ENCODE data around the gene CCDC188. TPM values are rescaled to one million over a fixed set of nuclear protein-coding genes. Genes with fewer than 3 reads are reported as not detected.
"Not testable (repeated sequence)": the region's sequence is repeated elsewhere in the genome, so short reads cannot be mapped to it uniquely, and the experiment has no call there.

Gene CCDC188
- total RNA-seq, 1 donor from 2014 or later, result 8.6 TPM

DNA sequence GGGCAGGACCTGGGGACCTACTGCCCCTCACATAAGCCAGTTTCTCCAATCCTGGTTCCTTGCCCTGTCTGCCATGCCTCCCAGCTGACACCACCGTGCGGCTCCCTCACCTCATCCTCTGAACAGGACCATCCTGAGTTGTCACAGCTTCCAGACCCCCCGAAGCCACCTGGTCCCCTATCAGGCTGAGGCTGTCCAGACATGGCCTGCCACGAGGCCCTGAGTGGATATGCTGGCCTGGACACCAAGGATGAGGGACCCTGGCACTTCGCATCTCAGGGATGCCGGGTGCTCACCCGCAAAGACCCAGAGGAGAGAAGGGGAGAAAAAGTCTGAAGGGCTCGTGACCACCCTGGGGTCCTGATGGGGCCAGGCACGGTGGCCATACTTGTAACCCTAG is 15.8 kb upstream of the CCDC188 start:
- H3K4me3 Mint-ChIP-seq, result no peak overlapping the region
- DNase-seq (ENCODE audit: low read depth, low spot score), result no peak
- no peak for TF ChIP-seq CTCF (conservative IDR thresholded peaks at IDR 0.05)
- H3K36me3 Mint-ChIP-seq (ENCODE audit: low read depth), result no peaks in the 10 kb centered on the region
- no peak overlapping the region for H3K27ac Mint-ChIP-seq (ENCODE audit: unreplicated experiment)
- H3K27me3 Mint-ChIP-seq (ENCODE audit: low read depth), result no peaks in the 10 kb centered on the region
- no peaks in the 10 kb centered on the region for H3K4me1 Mint-ChIP-seq
- peaks cover 3% of the 10 kb centered on the region for H3K9me3 Mint-ChIP-seq

- no peaks in the 10 kb centered on the region for H3K27me3 Mint-ChIP-seq (ENCODE audit: low read depth)
- no peak overlapping the region for H3K4me3 Mint-ChIP-seq
- no peak for TF ChIP-seq CTCF (conservative IDR thresholded peaks at IDR 0.05)
- H3K4me1 Mint-ChIP-seq, result no peaks in the 10 kb centered on the region
- no peak for DNase-seq (ENCODE audit: low read depth, low spot score)
- peaks cover 3% of the 10 kb centered on the region for H3K9me3 Mint-ChIP-seq
- H3K36me3 Mint-ChIP-seq (ENCODE audit: low read depth), result no peaks in the 10 kb centered on the region
- H3K27ac Mint-ChIP-seq (ENCODE audit: unreplicated experiment), result no peak overlapping the region
Measured at GRCh38 chr22:20165913-20166312, 15.1 kb upstream of the CCDC188 start.

GRCh38 chr22:20165421-20165820 is 14.6 kb upstream of the CCDC188 start:
- Mint-ChIP-seq H3K36me3 (ENCODE audit: low read depth) (no peaks in the 10 kb centered on the region), H3K9me3 (peaks cover 3% of the 10 kb centered on the region), H3K27me3 (ENCODE audit: low read depth) (no peaks in the 10 kb centered on the region), H3K4me1 (no peaks in the 10 kb centered on the region), H3K4me3 (no peak overlapping the region), H3K27ac (ENCODE audit: unreplicated experiment) (no peak overlapping the region)
- no peak for DNase-seq (ENCODE audit: low read depth, low spot score)
- TF ChIP-seq CTCF (conservative IDR thresholded peaks at IDR 0.05), result no peak

DNA sequence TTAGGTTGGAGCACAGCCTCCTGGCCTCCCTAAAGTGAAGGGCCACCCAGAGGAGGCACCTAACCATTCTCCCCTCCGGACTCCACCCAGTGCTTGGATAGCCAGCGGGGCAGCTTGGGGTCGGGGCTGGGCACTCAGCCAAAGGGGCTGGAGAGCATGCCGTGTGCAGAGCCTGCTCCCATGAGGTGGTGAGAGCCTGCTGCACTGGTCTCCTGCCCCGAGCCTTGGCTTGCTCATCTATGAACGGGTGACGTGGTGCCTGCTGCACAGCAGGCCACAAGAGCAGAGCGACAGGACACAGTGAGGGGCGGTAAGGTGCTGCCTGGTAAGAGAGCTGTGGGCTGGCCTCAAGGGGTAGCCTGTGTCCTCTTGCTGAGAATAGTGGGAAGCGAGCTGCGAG is 14.0 kb upstream of the CCDC188 start:
- no peak overlapping the region for H3K27ac Mint-ChIP-seq (ENCODE audit: unreplicated experiment)
- no peaks in the 10 kb centered on the region for H3K36me3 Mint-ChIP-seq (ENCODE audit: low read depth)
- peaks cover 3% of the 10 kb centered on the region for H3K9me3 Mint-ChIP-seq
- no peaks in the 10 kb centered on the region for H3K4me1 Mint-ChIP-seq
- no peak overlapping the region for H3K4me3 Mint-ChIP-seq
- TF ChIP-seq CTCF (conservative IDR thresholded peaks at IDR 0.05), result no peak
- H3K27me3 Mint-ChIP-seq (ENCODE audit: low read depth), result no peaks in the 10 kb centered on the region
- no peak for DNase-seq (ENCODE audit: low read depth, low spot score)

- Mint-ChIP-seq H3K27ac (ENCODE audit: unreplicated experiment) (no peak overlapping the region), H3K4me3 (no peak overlapping the region), H3K36me3 (ENCODE audit: low read depth) (no peaks in the 10 kb centered on the region), H3K4me1 (peaks cover 10% of the 10 kb centered on the region), H3K27me3 (ENCODE audit: low read depth) (no peaks in the 10 kb centered on the region), H3K9me3 (peaks cover 3% of the 10 kb centered on the region)
- DNase-seq (ENCODE audit: low read depth, low spot score), result no peak
- TF ChIP-seq CTCF (conservative IDR thresholded peaks at IDR 0.05), result no peak
Measured at GRCh38 chr22:20160041-20160440, 9.2 kb upstream of the CCDC188 start.

GRCh38 chr22:20159531-20159930 is 8.7 kb upstream of the CCDC188 start:
- H3K9me3 Mint-ChIP-seq; H3K27me3 Mint-ChIP-seq (ENCODE audit: low read depth); H3K36me3 Mint-ChIP-seq (ENCODE audit: low read depth); H3K27ac Mint-ChIP-seq (ENCODE audit: unreplicated experiment); DNase-seq (ENCODE audit: low read depth, low spot score): not testable (repeated sequence)
- H3K4me3 Mint-ChIP-seq, result peak overlapping the region; percentile 56
- H3K4me1 Mint-ChIP-seq, result peaks cover 12% of the 10 kb centered on the region
